HEK293 (cell line): ENCODE data around the gene MITF.

Experiments
- CTCF ChIA-PET: fragments of 350-600 bp; formaldehyde crosslinking; extraction: SDS; loops from one replicate; lab custom pipeline; 2021; ENCODE audit warnings: antibody characterized with exemption; lab: Yijun Ruan, JAX
- POLR2A ChIA-PET: fragments of 300-600 bp; formaldehyde crosslinking; extraction: SDS; loops from one replicate; lab custom pipeline; 2020; ENCODE audit warnings: antibody characterized with exemption, inconsistent platforms; lab: Yijun Ruan, JAX
- H3K27ac ChIP-seq: fragments of 200-500 bp; sonication (Bioruptor generic); 2 replicates; pipeline ENCODE4 v1.5.1; 2014; ENCODE audit warnings: low read depth, low read length, control low read depth, inconsistent platforms; ENCODE audit errors: extremely low read depth
- H3K36me3 ChIP-seq, 2 experiments: fragments of 200-500 bp in 1 of 2; sonication (Bioruptor generic) in 1 of 2; 1 replicate in 1 of 2; 2 replicates in 1 of 2; pipeline ENCODE4 v1.5.1; 2014 to 2017; ENCODE audit warnings: inconsistent platforms in 2 of 2, low read length in 2 of 2; ENCODE audit not compliant: control insufficient read depth in 2 of 2, insufficient read depth in 1 of 2
- H3K4me1 ChIP-seq: fragments of 200-500 bp; sonication (Bioruptor generic); 2 replicates; pipeline ENCODE4 v1.5.1; 2014; ENCODE audit warnings: mild to moderate bottlenecking, low read length, inconsistent platforms; ENCODE audit not compliant: control insufficient read depth, insufficient read depth
- H3K4me3 ChIP-seq: 2 replicates; pipeline ENCODE4 v1.5.1; 2011; ENCODE audit warnings: low read depth, mild to moderate bottlenecking, control low read depth, low read length, moderate library complexity
- H3K9me3 ChIP-seq: fragments of 200-500 bp; sonication (Bioruptor generic); 2 replicates; pipeline ENCODE4 v1.5.1; 2014; ENCODE audit warnings: low read depth, low read length, inconsistent platforms; ENCODE audit not compliant: control insufficient read depth, insufficient read depth
- HOXD13 ChIP-seq: sonication (generic); formaldehyde crosslinking; IDR thresholded peaks from 2 replicates; pipeline ENCODE4 v1.8.0; 2022; ENCODE audit warnings: missing genetic modification reagents, borderline replicate concordance
- INSM2 ChIP-seq: fragments of 450-650 bp; formaldehyde crosslinking; IDR thresholded peaks from 2 replicates; pipeline ENCODE4 v1.5.1; 2016; ENCODE audit warnings: missing biosample characterization, missing genetic modification characterization
- MYNN ChIP-seq: fragments of 450-650 bp; formaldehyde crosslinking; IDR thresholded peaks from 2 replicates; pipeline ENCODE4 v1.5.1; 2016; ENCODE audit warnings: missing biosample characterization, missing genetic modification characterization, borderline replicate concordance
- PRDM2 ChIP-seq: fragments of 450-650 bp; formaldehyde crosslinking; IDR thresholded peaks from 2 replicates; pipeline ENCODE4 v1.5.1; 2016; ENCODE audit warnings: missing biosample characterization, missing genetic modification characterization, borderline replicate concordance
- ZBTB17 ChIP-seq: fragments of 450-650 bp; formaldehyde crosslinking; IDR thresholded peaks from 2 replicates; pipeline ENCODE4 v1.5.1; 2016; ENCODE audit warnings: missing biosample characterization, missing genetic modification characterization
- ZNF112 ChIP-seq: fragments of 450-650 bp; formaldehyde crosslinking; IDR thresholded peaks from 2 replicates; pipeline ENCODE4 v1.5.0; 2017; ENCODE audit warnings: missing biosample characterization, missing genetic modification characterization
- ZNF138 ChIP-seq: fragments of 450-650 bp; formaldehyde crosslinking; IDR thresholded peaks from 2 replicates; pipeline ENCODE4 v1.5.1; 2016; ENCODE audit warnings: missing biosample characterization, missing genetic modification characterization, borderline replicate concordance
- ZNF211 ChIP-seq: fragments of 450-650 bp; formaldehyde crosslinking; IDR thresholded peaks from 2 replicates; pipeline ENCODE4 v1.5.1; 2016; ENCODE audit warnings: low read depth, missing biosample characterization, missing genetic modification characterization
- ZNF23 ChIP-seq: fragments of 450-650 bp; formaldehyde crosslinking; IDR thresholded peaks from 2 replicates; pipeline ENCODE4 v1.5.1; 2016; ENCODE audit warnings: missing biosample characterization, missing genetic modification characterization, borderline replicate concordance
- ZNF266 ChIP-seq: fragments of 450-650 bp; formaldehyde crosslinking; IDR thresholded peaks from 2 replicates; pipeline ENCODE4 v1.5.1; 2016; ENCODE audit warnings: missing biosample characterization, missing genetic modification characterization, low read depth
- ZNF274 ChIP-seq, 2 experiments: fragments of 200-500 bp in 1 of 2; fragments of 450-650 bp in 1 of 2; sonication (Bioruptor generic) in 1 of 2; formaldehyde crosslinking in 1 of 2; IDR thresholded peaks; 2 replicates each; pipeline versions ENCODE4 v1.5.1 to v1.6.1; 2014 to 2016; ENCODE audit warnings: borderline replicate concordance in 1 of 2, inconsistent platforms in 1 of 2, low read length in 1 of 2, missing biosample characterization in 1 of 2, missing genetic modification characterization in 1 of 2
- ZNF280D ChIP-seq: fragments of 450-650 bp; formaldehyde crosslinking; IDR thresholded peaks from 2 replicates; pipeline ENCODE4 v1.5.1; 2016; ENCODE audit warnings: missing biosample characterization, missing genetic modification characterization
- ZNF580 ChIP-seq: fragments of 450-650 bp; formaldehyde crosslinking; IDR thresholded peaks from 2 replicates; pipeline ENCODE4 v1.5.1; 2016; ENCODE audit warnings: missing biosample characterization, missing genetic modification characterization
- ZNF610 ChIP-seq: fragments of 450-650 bp; formaldehyde crosslinking; IDR thresholded peaks from 2 replicates; pipeline ENCODE4 v1.5.1; 2016; ENCODE audit warnings: missing biosample characterization, missing genetic modification characterization, borderline replicate concordance
- ZNF626 ChIP-seq: fragments of 450-650 bp; sonication (Bioruptor Pico); formaldehyde crosslinking; IDR thresholded peaks from 2 replicates; pipeline ENCODE4 v1.5.1; 2018; ENCODE audit warnings: missing biosample characterization, missing genetic modification characterization, inconsistent platforms
- ZSCAN4 ChIP-seq: fragments of 450-650 bp; formaldehyde crosslinking; IDR thresholded peaks from 2 replicates; pipeline ENCODE4 v1.5.1; 2017; ENCODE audit warnings: missing biosample characterization, missing genetic modification characterization

Gene MITF

GRCh38 chr3:69749461-69749860, 10.2 kb downstream of the MITF start (continued):
- TF ChIP-seq INSM2 (tag by site-specific recombination) (no peak), ZNF138 (tag by site-specific recombination) (no peak), ZNF112 (no peak), ZNF23 (no peak), ZSCAN4 (tag by site-specific recombination) (no peak), ZNF610 (tag by site-specific recombination) (no peak), ZNF274 (IDR thresholded peaks at IDR 0.05; ENCODE audit: low read length) (no peak), ZNF274 (tag by site-specific recombination; IDR thresholded peaks at IDR 0.05; ENCODE audit: borderline replicate concordance) (no peak)

- Histone ChIP-seq H3K4me1 (no peaks in the 10 kb centered on the region), H3K27ac (no peak overlapping the region), H3K36me3 (no peaks in the 10 kb centered on the region), H3K9me3 (no peaks in the 10 kb centered on the region), H3K4me3 (no peak overlapping the region)
- CTCF ChIA-PET, result interaction anchor here (0.5 kb wide), 1 partner anchor 501 kb away, joined by 4 read pairs; no protein-coding TSS in a partner anchor
- POLR2A ChIA-PET, result no interaction called here
- TF ChIP-seq PRDM2 (tag by site-specific recombination), result no peak
- no peak for TF ChIP-seq ZNF626 (tag by site-specific recombination)
- no peak for TF ChIP-seq ZNF211
- no peak for TF ChIP-seq MYNN (tag by site-specific recombination)
- no peak for TF ChIP-seq ZBTB17
- no peak for TF ChIP-seq ZNF280D
- TF ChIP-seq ZNF580 (tag by site-specific recombination), result no peak
- no peak for TF ChIP-seq ZNF266 (tag by site-specific recombination)
- no peak for TF ChIP-seq HOXD13 (CRISPR knock-in tag)
These were observed 11.3 kb downstream of the MITF start for GRCh38 chr3:69750549-69750948.
